Testis (tissue), 2 donors: Measurements from ENCODE around the gene NYAP2.

Source experiments
- POLR2A ChIP-seq: fragments of 450-650 bp; IDR thresholded peaks from one replicate; pipeline ENCODE4 v1.6.1; 2017; ENCODE audit warnings: antibody characterized with exemption, mild to moderate bottlenecking, moderate library complexity
- TF ChIP-seq, protein P1 (sequence below), 3 experiments: fragments of 450-650 bp in 2 of 3; fragments of 200-600 bp in 1 of 3; sonication (generic) in 1 of 3; IDR thresholded peaks; one replicate each; pipeline ENCODE4 v1.5.1; 2016 to 2019; ENCODE audit warnings: antibody characterized with exemption in 3 of 3, mild to moderate bottlenecking in 2 of 3, moderate library complexity in 1 of 3

DNA sequence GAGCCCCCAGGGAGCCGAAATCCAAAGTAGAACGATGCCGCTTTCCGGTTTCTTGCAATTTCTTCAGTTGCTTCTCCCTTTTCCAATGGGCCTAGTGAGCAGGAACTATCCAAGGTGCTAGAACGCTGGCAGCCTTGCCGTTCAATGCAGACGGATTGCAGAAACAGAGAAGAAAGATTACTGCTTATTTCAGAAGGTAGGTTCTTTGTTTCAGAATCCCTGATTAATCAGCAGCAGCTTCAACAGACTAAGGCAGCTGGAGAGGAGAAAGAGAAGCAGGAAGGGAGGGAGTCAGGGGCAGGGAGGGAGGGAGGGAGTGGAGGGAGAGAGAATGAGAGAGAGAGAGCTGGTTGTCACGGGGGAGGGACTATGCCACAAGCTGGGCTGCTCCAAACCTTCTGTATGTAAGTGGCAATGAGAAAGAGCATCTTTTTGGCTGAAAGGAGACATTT lies 576 bp downstream of the NYAP2 start:
- TF ChIP-seq, protein P1, sequence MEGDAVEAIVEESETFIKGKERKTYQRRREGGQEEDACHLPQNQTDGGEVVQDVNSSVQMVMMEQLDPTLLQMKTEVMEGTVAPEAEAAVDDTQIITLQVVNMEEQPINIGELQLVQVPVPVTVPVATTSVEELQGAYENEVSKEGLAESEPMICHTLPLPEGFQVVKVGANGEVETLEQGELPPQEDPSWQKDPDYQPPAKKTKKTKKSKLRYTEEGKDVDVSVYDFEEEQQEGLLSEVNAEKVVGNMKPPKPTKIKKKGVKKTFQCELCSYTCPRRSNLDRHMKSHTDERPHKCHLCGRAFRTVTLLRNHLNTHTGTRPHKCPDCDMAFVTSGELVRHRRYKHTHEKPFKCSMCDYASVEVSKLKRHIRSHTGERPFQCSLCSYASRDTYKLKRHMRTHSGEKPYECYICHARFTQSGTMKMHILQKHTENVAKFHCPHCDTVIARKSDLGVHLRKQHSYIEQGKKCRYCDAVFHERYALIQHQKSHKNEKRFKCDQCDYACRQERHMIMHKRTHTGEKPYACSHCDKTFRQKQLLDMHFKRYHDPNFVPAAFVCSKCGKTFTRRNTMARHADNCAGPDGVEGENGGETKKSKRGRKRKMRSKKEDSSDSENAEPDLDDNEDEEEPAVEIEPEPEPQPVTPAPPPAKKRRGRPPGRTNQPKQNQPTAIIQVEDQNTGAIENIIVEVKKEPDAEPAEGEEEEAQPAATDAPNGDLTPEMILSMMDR (IDR thresholded peaks at IDR 0.05) = no peak
- no peak for TF ChIP-seq POLR2A
